ENCODE results near the gene FXYD1.

DNA sequence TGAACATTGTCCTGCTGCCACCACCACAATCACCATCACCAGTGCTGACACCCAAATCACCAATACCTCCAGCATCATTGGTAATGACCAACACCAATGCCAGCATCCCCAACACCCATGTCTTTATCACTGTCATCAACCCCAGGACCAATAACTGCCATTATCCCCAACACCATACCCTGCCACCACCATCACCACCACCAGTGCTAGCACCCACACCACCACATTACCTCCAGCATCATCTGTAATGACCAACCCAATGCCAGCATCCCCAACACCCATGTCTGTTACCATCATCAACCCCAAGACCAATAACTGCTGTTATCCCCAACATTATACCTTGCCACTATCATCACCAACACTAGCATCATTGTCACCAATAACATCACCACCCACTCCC, 6.4 kb upstream of the FXYD1 start:
- TF ChIP-seq POLR2A (IDR thresholded peaks at IDR 0.05; ENCODE audit: low read length) (no peak), GATA1 (IDR thresholded peaks at IDR 0.05; ENCODE audit: low read depth, low read length) (no peak)
